Spleen (tissue), 11 donors: ENCODE data around the gene ZBTB14. TPM values are rescaled to one million over a fixed set of nuclear protein-coding genes. Genes with fewer than 3 reads are reported as not detected.
A peak's percentile ranks its signal among the peaks of the same experiment; 100 is the strongest.

ENCODE experiments used
- DNase-seq: peaks from one replicate; pipeline ENCODE4 v3.0.0-alpha.2; 2020
- H3K27ac ChIP-seq, 8 donors: fragments of 200-600 bp; sonication (generic) in 7 of 8; 1 replicate in 4 of 8; 2 replicates in 4 of 8; pipeline versions ENCODE4 v1.5.0 to v1.8.0; 2016 to 2021; ENCODE audit warnings: inconsistent platforms in 4 of 8, mild to moderate bottlenecking in 4 of 8, moderate library complexity in 1 of 8
- H3K27me3 ChIP-seq, 7 donors: fragments of 200-600 bp; sonication (generic) in 6 of 7; replicated peaks in 1 of 7; 1 replicate in 4 of 7; 2 replicates in 3 of 7; pipeline versions ENCODE4 v1.5.0 to v1.8.0; 2016 to 2021; ENCODE audit warnings: inconsistent platforms in 3 of 7, mild to moderate bottlenecking in 1 of 7
- H3K36me3 ChIP-seq, 6 donors: fragments of 200-600 bp; sonication (generic) in 5 of 6; 1 replicate in 4 of 6; 2 replicates in 2 of 6; pipeline versions ENCODE4 v1.5.0 to v1.8.0; 2016 to 2021; ENCODE audit warnings: inconsistent platforms in 2 of 6
- H3K4me1 ChIP-seq, 6 donors: fragments of 200-600 bp; sonication (generic) in 5 of 6; 1 replicate in 3 of 6; 2 replicates in 3 of 6; pipeline versions ENCODE4 v1.5.0 to v1.8.0; 2016 to 2021; ENCODE audit warnings: inconsistent platforms in 3 of 6
- H3K4me3 ChIP-seq, 8 donors: fragments of 200-600 bp; sonication (generic) in 7 of 8; 1 replicate in 4 of 8; 2 replicates in 4 of 8; pipeline versions ENCODE4 v1.5.0 to v1.8.0; 2016 to 2021; ENCODE audit warnings: inconsistent platforms in 4 of 8, mild to moderate bottlenecking in 4 of 8, moderate library complexity in 2 of 8
- H3K9me3 ChIP-seq, 8 donors: fragments of 200-600 bp; sonication (generic) in 7 of 8; 1 replicate in 4 of 8; 2 replicates in 4 of 8; pipeline versions ENCODE4 v1.5.0 to v1.8.0; 2016 to 2021; ENCODE audit warnings: inconsistent platforms in 4 of 8
- CTCF ChIP-seq, 11 experiments: fragments of 200-600 bp in 7 of 11; fragments of 450-650 bp in 4 of 11; sonication (generic) in 4 of 11; IDR thresholded peaks in 8 of 11; conservative IDR thresholded peaks in 3 of 11; 1 replicate in 7 of 11; 2 replicates in 4 of 11; pipeline versions ENCODE4 v1.4.0 to v1.8.0; 2016 to 2021; ENCODE audit warnings: antibody characterized with exemption in 11 of 11, inconsistent platforms in 4 of 11, mild to moderate bottlenecking in 1 of 11
- POLR2A ChIP-seq, 3 donors: fragments of 450-650 bp; IDR thresholded peaks; one replicate each; pipeline ENCODE4 v1.5.1; 2017; ENCODE audit warnings: antibody characterized with exemption in 3 of 3, mild to moderate bottlenecking in 1 of 3
- POLR2AphosphoS5 ChIP-seq, 3 donors: sonication (generic); formaldehyde crosslinking; IDR thresholded peaks; one replicate each; pipeline ENCODE4 v1.5.1; 2017; ENCODE audit warnings: antibody characterized with exemption in 3 of 3
- WGBS, 5 donors: extraction: QIAGEN DNeasy Blood & Tissue Kit in 3 of 5; methylation state at CpG; one replicate each; pipeline versions ENCODE4 v1.1.5 to v1.1.7; 2013 to 2018; 5-methylcytosine and 5-hydroxymethylcytosine counted together
- intact Hi-C: fragments of 100-400 bp; cut with DNase I; formaldehyde crosslinking; loops from one replicate; pipeline ENCODE4 v1.15.0; 2023; ENCODE audit warnings: low total_unique reads
- polyA plus RNA-seq, 3 donors: library from polyadenylated mRNA; stranded (reverse); fragments of 200-250 nt; gene quantifications; one replicate each; pipeline ENCODE4 v1.2.1, GENCODE V29; 2013
- total RNA-seq, 7 donors: library from RNA; depleted of rRNA in 3 of 7; stranded (reverse); fragments of >200 nt in 3 of 7; fragmentation: NEBNext Ultra II Directional in 4 of 7; extraction: Animal tissue kit (Norgen Biotek cat#: 25700) in 4 of 7; gene quantifications; one replicate each; pipeline versions ENCODE4 v1.1.0 to v1.2.1, GENCODE V29; 2016 to 2021
- donor health status: healthy with polysubstance abuse.
- donor health status: DM: no; HTN: no; CAD: no; lungs with moderate emphysema.
- donor health status: DM: no; HTN: no; CAD: no.
- donor health status: Bipolar disorder and iron deficiency.
- donor health status: healthy.
- donor health status: DM: no; HTN: no; CAD: no.
- donor health status: DM: yes; HTN: yes; CAD: no.

The ZBTB14 gene
- total and polyA plus RNA-seq, 10 donors: 12.9 to 26.7 (median 20.9) TPM

- intact Hi-C loops: no loop called here
- peaks cover 5 to 28% (median 22%) of the 10 kb centered on the region in 6 donors for H3K4me1 ChIP-seq
- WGBS, 5 donors: 3 to 6% (median 5%) methylated on average over 32 to 36 of the region's 36 CpGs
- peak overlapping the region; percentile 87 to 100 (median 96) for H3K27ac ChIP-seq
- H3K27me3 ChIP-seq: peaks cover 0 to 8% (median 0%) of the 10 kb centered on the region in 7 donors
- TF ChIP-seq POLR2A (IDR thresholded peaks at IDR 0.05): no peak
- TF ChIP-seq POLR2AphosphoS5 (IDR thresholded peaks at IDR 0.05): peak in 2 of 3 donors; percentile 77 to 78
- TF ChIP-seq CTCF (IDR thresholded peaks at IDR 0.05 in 8 of 11, conservative IDR thresholded peaks at IDR 0.05 in 3 of 11): no peak
- H3K4me3 ChIP-seq: peak overlapping the region; percentile 56 to 91 (median 80)
- peaks cover 0 to 10% (median 1%) of the 10 kb centered on the region in 6 donors for H3K36me3 ChIP-seq
- no peaks in the 10 kb centered on the region for H3K9me3 ChIP-seq
- peak; percentile 93 for DNase-seq
Measured at GRCh38 chr18:5296706-5297320, 1.3 kb upstream of the ZBTB14 start.

GRCh38 chr18:5295981-5296705 is 617 bp upstream of the ZBTB14 start:
- H3K4me3 ChIP-seq: peak overlapping the region; percentile 56 to 91 (median 80)
- H3K36me3 ChIP-seq: peaks cover 0 to 17% (median 7%) of the 10 kb centered on the region in 6 donors
- H3K4me1 ChIP-seq: peaks cover 5 to 28% (median 22%) of the 10 kb centered on the region in 6 donors
- H3K27me3 ChIP-seq: peaks cover 0 to 6% (median 0%) of the 10 kb centered on the region in 7 donors
- H3K27ac ChIP-seq: peak overlapping the region; percentile 91 to 100 (median 96)
- WGBS, 5 donors: 0 to 1% (median 1%) methylated on average over 18 to 95 of the region's 95 CpGs
- no peaks in the 10 kb centered on the region for H3K9me3 ChIP-seq
- intact Hi-C loops: no loop called here
- DNase-seq: peak; percentile 99
- TF ChIP-seq POLR2AphosphoS5 (IDR thresholded peaks at IDR 0.05) (peak; percentile 33 to 86 (median 75)), CTCF (IDR thresholded peaks at IDR 0.05 in 8 of 11, conservative IDR thresholded peaks at IDR 0.05 in 3 of 11) (no peak), POLR2A (IDR thresholded peaks at IDR 0.05) (peak in 1 of 3 donors; percentile 32)

- H3K9me3 ChIP-seq: no peaks in the 10 kb centered on the region
- DNase-seq: peak; percentile 95
- H3K36me3 ChIP-seq: peaks cover 0 to 32% (median 16%) of the 10 kb centered on the region in 6 donors
- intact Hi-C loops: loop anchor here (5.0 kb wide), 1 partner anchor 52 kb away; no protein-coding TSS in a partner anchor
- peak overlapping the region; percentile 91 to 100 (median 99) for H3K27ac ChIP-seq
- H3K27me3 ChIP-seq: no peaks in the 10 kb centered on the region
- WGBS, 5 donors: 0 to 1% (median 0%) methylated on average over 5 to 58 of the region's 58 CpGs
- peaks cover 5 to 28% (median 22%) of the 10 kb centered on the region in 6 donors for H3K4me1 ChIP-seq
- TF ChIP-seq POLR2A (IDR thresholded peaks at IDR 0.05): peak in 1 of 3 donors; percentile 21
- no peak for TF ChIP-seq CTCF (IDR thresholded peaks at IDR 0.05 in 8 of 11, conservative IDR thresholded peaks at IDR 0.05 in 3 of 11)
- peak; percentile 55 to 79 (median 74) for TF ChIP-seq POLR2AphosphoS5 (IDR thresholded peaks at IDR 0.05)
- H3K4me3 ChIP-seq: peak overlapping the region; percentile 65 to 91 (median 81)
Measured at GRCh38 chr18:5294457-5295230, 882 bp downstream of the ZBTB14 start.
